Testis (tissue), 2 donors: ENCODE data around the gene ING3.

ENCODE experiments used
- CTCF ChIP-seq, 3 experiments: fragments of 450-650 bp in 2 of 3; fragments of 200-600 bp in 1 of 3; sonication (generic) in 1 of 3; IDR thresholded peaks; one replicate each; pipeline ENCODE4 v1.5.1; 2016 to 2019; ENCODE audit warnings: antibody characterized with exemption in 3 of 3, mild to moderate bottlenecking in 2 of 3, moderate library complexity in 1 of 3
- POLR2A ChIP-seq: fragments of 450-650 bp; IDR thresholded peaks from one replicate; pipeline ENCODE4 v1.6.1; 2017; ENCODE audit warnings: antibody characterized with exemption, mild to moderate bottlenecking, moderate library complexity

DNA sequence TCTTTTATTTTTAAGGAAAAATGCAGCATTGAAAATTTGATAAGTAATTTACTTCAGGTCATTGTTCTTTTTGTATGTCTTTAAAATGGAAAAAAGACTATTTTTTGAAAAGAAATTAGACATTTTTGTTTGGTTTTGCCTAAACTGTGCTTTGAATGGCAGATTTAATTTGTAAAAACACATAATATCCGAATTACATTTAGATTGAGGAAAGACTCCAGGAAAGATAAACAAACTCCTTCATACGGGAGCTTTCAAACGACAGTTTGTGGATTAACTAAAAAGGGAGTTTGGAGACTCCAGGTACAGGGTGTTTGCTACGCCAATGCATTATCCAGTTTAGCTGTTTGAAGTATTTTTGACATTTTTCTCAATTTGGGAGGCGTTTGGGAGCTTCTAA, 74.0 kb downstream of the ING3 start:
- no peak for TF ChIP-seq CTCF (IDR thresholded peaks at IDR 0.05)
- TF ChIP-seq POLR2A: no peak
